ENCODE measurements around the gene MPO. TPM values are rescaled to one million over a fixed set of nuclear protein-coding genes. Genes with fewer than 3 reads are reported as not detected.

Gene MPO
- polyA plus RNA-seq, 2 of the 4 experiments (the other 2 are of a cell fraction) = not detected

GRCh38 chr17:58265902-58266875 lies 14.5 kb downstream of the MPO start:
- ATAC-seq = no peak
- no peak overlapping the region for H3K27ac ChIP-seq
- no peak for DNase-seq (ENCODE audit: low read depth in 1 of 2, low spot score in 1 of 2)
- 55% methylated on average over 7 of the region's 7 CpGs for WGBS (ENCODE audit: missing lambda C conversion rate)
- H3K4me3 ChIP-seq = no peak overlapping the region
- H3K4me1 ChIP-seq = no peaks in the 10 kb centered on the region
- CTCF ChIA-PET = interaction anchor here (0.6 to 2.1 kb wide), 8 partner anchors 9 to 1447 kb away, joined by 3 to 11 read pairs (median 3); partner anchors contain the start of gene LPO
- TF ChIP-seq E2F6 (IDR thresholded peaks at IDR 0.05; ENCODE audit: borderline replicate concordance, low read depth) (no peak), CBX2 (IDR thresholded peaks at IDR 0.05; ENCODE audit: borderline replicate concordance, low read depth) (no peak), HOXB13 (CRISPR knock-in tag; IDR thresholded peaks at IDR 0.05; ENCODE audit: low read depth) (no peak), CEBPB (IDR thresholded peaks at IDR 0.05) (no peak), FOSB (CRISPR knock-in tag; IDR thresholded peaks at IDR 0.05) (no peak), CHD4 (IDR thresholded peaks at IDR 0.05; ENCODE audit: borderline replicate concordance) (no peak), MAZ (IDR thresholded peaks at IDR 0.05; ENCODE audit: borderline replicate concordance, low read depth, low read length) (no peak), FOXS1 (CRISPR knock-in tag; IDR thresholded peaks at IDR 0.05) (no peak), ZNF302 (CRISPR knock-in tag; IDR thresholded peaks at IDR 0.05) (no peak), JUN (IDR thresholded peaks at IDR 0.05) (no peak), EHMT2 (IDR thresholded peaks at IDR 0.05; ENCODE audit: low read depth) (no peak), MYC (IDR thresholded peaks at IDR 0.05; ENCODE audit: borderline replicate concordance, low read length) (no peak), BHLHE40 (IDR thresholded peaks at IDR 0.05; ENCODE audit: low read depth, low read length) (no peak), SREBF2 (IDR thresholded peaks at IDR 0.05) (no peak), RCOR1 (IDR thresholded peaks at IDR 0.05; ENCODE audit: low read depth, low read length) (no peak), TFCP2L1 (CRISPR knock-in tag; IDR thresholded peaks at IDR 0.05) (no peak)
- H3K9me3 ChIP-seq = no peaks in the 10 kb centered on the region; the same call in 2 of the 3 replicates
- H3K4me2 ChIP-seq = no peak overlapping the region
- no peak for FAIRE-seq
- POLR2A ChIA-PET = no interaction called here

DNA sequence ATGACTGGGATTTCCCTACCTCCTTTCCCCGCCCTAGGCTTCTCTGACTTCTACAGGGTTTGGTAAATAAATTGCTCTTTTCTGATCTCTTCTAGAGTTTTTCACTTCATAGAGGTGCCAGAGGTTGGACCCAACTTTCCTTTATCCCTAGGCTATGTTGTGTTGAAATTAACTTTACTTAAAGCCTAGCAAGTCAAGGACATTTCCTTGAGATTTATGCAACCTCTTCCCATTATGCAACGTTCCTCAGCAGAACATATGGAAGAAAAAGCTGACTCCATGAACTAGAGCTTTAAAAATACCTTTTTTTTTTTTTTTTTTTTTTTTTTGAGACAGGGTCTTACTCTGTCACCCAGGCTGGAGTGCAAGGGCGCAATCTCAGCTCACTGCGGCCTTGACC lies 15.5 kb downstream of the MPO start:
- no peak overlapping the region for H3K27ac ChIP-seq
- WGBS (ENCODE audit: missing lambda C conversion rate) = 39% methylated on average over 4 of the region's 4 CpGs
- H3K9me3 ChIP-seq = peaks cover 2% of the 10 kb centered on the region; the same call in 1 of the 3 replicates
- DNase-seq (ENCODE audit: low read depth in 1 of 2, low spot score in 1 of 2) (no peak), FAIRE-seq (no peak), ATAC-seq (no peak)
- H3K4me3 ChIP-seq = no peak overlapping the region
- no peak for TF ChIP-seq ESRRA (IDR thresholded peaks at IDR 0.05; ENCODE audit: borderline replicate concordance, low read length)
- no peak for TF ChIP-seq ZNF302 (CRISPR knock-in tag; IDR thresholded peaks at IDR 0.05)
- no peak for TF ChIP-seq NPAS2 (CRISPR knock-in tag; IDR thresholded peaks at IDR 0.05; ENCODE audit: borderline replicate concordance)
- no peak for TF ChIP-seq CHD2 (IDR thresholded peaks at IDR 0.05; ENCODE audit: low read length, partially characterized antibody)
- TF ChIP-seq HOXB5 (CRISPR knock-in tag; IDR thresholded peaks at IDR 0.05) = no peak
- no peak for TF ChIP-seq ZFP36 (IDR thresholded peaks at IDR 0.05; ENCODE audit: borderline replicate concordance, partially characterized antibody)
- no peaks in the 10 kb centered on the region for H3K4me1 ChIP-seq
- ChIA-PET POLR2A (interaction anchor here (0.6 kb wide), 1 partner anchor 201 kb away, joined by 3 read pairs; no protein-coding TSS in a partner anchor), CTCF (interaction anchor here (1.0 to 2.1 kb wide), 7 partner anchors 9 to 52 kb away, joined by 3 to 11 read pairs (median 3); partner anchors contain the start of gene LPO)
- H3K4me2 ChIP-seq = no peak overlapping the region

DNA sequence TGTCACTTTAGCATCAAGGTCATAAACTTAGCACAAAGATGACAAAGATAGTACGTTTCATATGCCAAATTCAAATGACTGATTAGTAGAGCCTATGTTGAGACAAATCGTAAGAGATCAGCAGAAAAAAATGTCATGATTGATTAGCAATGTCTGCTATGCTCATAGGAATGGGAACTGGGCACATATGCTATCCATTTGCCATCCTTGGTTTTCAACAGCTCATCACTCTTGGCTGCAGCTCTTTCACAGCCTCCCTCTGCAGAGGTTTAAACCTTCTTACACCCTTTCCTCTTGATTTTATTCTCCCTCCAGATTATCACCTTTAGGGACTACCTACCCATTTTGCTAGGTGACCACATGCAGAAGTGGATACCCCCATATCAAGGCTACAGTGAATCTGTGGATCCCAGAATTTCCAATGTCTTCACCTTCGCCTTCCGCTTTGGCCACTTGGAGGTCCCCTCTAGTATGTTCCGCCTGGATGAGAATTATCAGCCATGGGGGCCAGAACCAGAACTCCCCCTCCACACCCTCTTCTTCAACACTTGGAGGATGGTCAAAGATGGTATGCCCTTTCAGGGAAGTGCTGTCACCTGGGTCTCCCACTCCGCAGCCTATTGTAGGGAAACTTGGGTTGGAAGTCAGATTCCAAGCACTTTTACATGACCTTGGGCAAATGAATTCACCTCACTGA lies 16.2 kb downstream of the MPO start:
- Histone ChIP-seq H3K27ac (no peak overlapping the region), H3K9me3 (peaks cover 8% of the 10 kb centered on the region; the same call in 1 of the 3 replicates), H3K4me1 (no peaks in the 10 kb centered on the region), H3K4me3 (no peak overlapping the region), H3K4me2 (no peak overlapping the region)
- ATAC-seq = no peak
- 46% methylated on average over 6 of the region's 6 CpGs for WGBS (ENCODE audit: missing lambda C conversion rate)
- POLR2A ChIA-PET = interaction anchor here (0.6 kb wide), 1 partner anchor 202 kb away, joined by 3 read pairs; no protein-coding TSS in a partner anchor
- FAIRE-seq = no peak
- DNase-seq (ENCODE audit: low read depth in 1 of 2, low spot score in 1 of 2) = no peak
- CTCF ChIA-PET = interaction anchor here (0.6 to 2.7 kb wide), 7 partner anchors 8 to 182 kb away, joined by 3 to 17 read pairs (median 4); no protein-coding TSS in a partner anchor
- TF ChIP-seq CEBPB (IDR thresholded peaks at IDR 0.05) (no peak), KDM1A (IDR thresholded peaks at IDR 0.05; ENCODE audit: low read depth) (no peak), HOXA7 (CRISPR knock-in tag; IDR thresholded peaks at IDR 0.05) (no peak), RCOR1 (IDR thresholded peaks at IDR 0.05; ENCODE audit: low read depth, low read length) (no peak), USF2 (IDR thresholded peaks at IDR 0.05) (no peak), FOSL2 (IDR thresholded peaks at IDR 0.05) (no peak), FOSL2 (CRISPR knock-in tag; IDR thresholded peaks at IDR 0.05) (no peak), RFX5 (IDR thresholded peaks at IDR 0.05) (no peak), REST (IDR thresholded peaks at IDR 0.05) (no peak)

Measured in A549 (cell line).